Endodermal cell (in vitro differentiated cells): ENCODE data around the gene TMEM144. TPM values are rescaled to one million over a fixed set of nuclear protein-coding genes. Genes with fewer than 3 reads are reported as not detected.

Experiments used
- DNase-seq: peaks from one replicate; pipeline ENCODE4 v3.0.0-alpha.2; 2017
- H3K27ac ChIP-seq: 2 replicates; pipeline ENCODE4 v1.5.1; 2013; ENCODE audit warnings: mild to moderate bottlenecking, low read depth, low read length, moderate library complexity
- H3K27me3 ChIP-seq: 2 replicates; pipeline ENCODE4 v1.6.1; 2013; ENCODE audit warnings: mild to moderate bottlenecking, low read length, moderate library complexity; ENCODE audit not compliant: insufficient read depth, control insufficient read depth, poor library complexity, severe bottlenecking
- H3K36me3 ChIP-seq: 2 replicates; pipeline ENCODE4 v1.7.0; 2013; ENCODE audit warnings: mild to moderate bottlenecking, low read length, moderate library complexity; ENCODE audit not compliant: control insufficient read depth, insufficient read depth
- H3K4me1 ChIP-seq: one replicate; pipeline ENCODE4 v1.7.0; 2013; ENCODE audit warnings: low read length; ENCODE audit not compliant: control insufficient read depth, insufficient read depth
- H3K4me3 ChIP-seq: 2 replicates; pipeline ENCODE4 v1.5.1; 2013; ENCODE audit warnings: mild to moderate bottlenecking, low read length, moderate library complexity
- H3K9ac ChIP-seq: 2 replicates; pipeline ENCODE4 v1.6.1; 2013; ENCODE audit warnings: mild to moderate bottlenecking, low read length, moderate library complexity; ENCODE audit not compliant: poor library complexity, severe bottlenecking; ENCODE audit errors: extremely low read depth
- H3K9me3 ChIP-seq: 2 replicates; pipeline ENCODE4 v1.6.1; 2013; ENCODE audit warnings: mild to moderate bottlenecking, low read length, moderate library complexity; ENCODE audit not compliant: control insufficient read depth
- H3K27ac Mint-ChIP-seq: 2 replicates; pipeline ENCODE4 v1.8.0; 2020; ENCODE audit warnings: mixed read lengths
- H3K27me3 Mint-ChIP-seq: 2 replicates; pipeline ENCODE4 v1.8.0; 2021; ENCODE audit warnings: mild to moderate bottlenecking, mixed read lengths; ENCODE audit not compliant: insufficient read depth
- H3K36me3 Mint-ChIP-seq: 2 replicates; pipeline ENCODE4 v1.8.0; 2020; ENCODE audit warnings: low read depth, mixed read lengths
- H3K4me1 Mint-ChIP-seq: 2 replicates; pipeline ENCODE4 v1.8.0; 2020; ENCODE audit warnings: mixed read lengths
- H3K4me3 Mint-ChIP-seq: 2 replicates; pipeline ENCODE4 v1.8.0; 2020; ENCODE audit warnings: mild to moderate bottlenecking, moderate library complexity, mixed read lengths
- H3K9me3 Mint-ChIP-seq: 2 replicates; pipeline ENCODE4 v1.8.0; 2020; ENCODE audit warnings: mild to moderate bottlenecking, mixed read lengths
- CTCF ChIP-seq: fragments of 200-600 bp; sonication (generic); conservative IDR thresholded peaks from 2 replicates; pipeline ENCODE4 v1.5.0; 2021; ENCODE audit warnings: antibody characterized with exemption, mild to moderate bottlenecking
- WGBS, 2 experiments: methylation state at CpG; one replicate each; pipeline versions ENCODE4 v1.1.5 to v1.1.7; 2013; ENCODE audit warnings: missing lambda C conversion rate in 2 of 2, mixed read lengths in 1 of 2; ENCODE audit not compliant: insufficient coverage in 1 of 2, insufficient read length in 1 of 2; 5-methylcytosine and 5-hydroxymethylcytosine counted together
- total RNA-seq, 2 donors: library from RNA; stranded (reverse); fragmentation: NEBNext Ultra II Directional in 1 of 2; extraction: Animal tissue kit (Norgen Biotek cat#: 25700) in 1 of 2; gene quantifications; 2 replicates in 1 of 2; 3 replicates in 1 of 2; pipeline ENCODE4 v1.2.1, GENCODE V29; 2021

TMEM144 gene
- total RNA-seq, 2 donors from 2014 or later, result 10.6 to 20.3 TPM

GRCh38 chr4:158292156-158292555 is 81.9 kb downstream of the TMEM144 start:
- no peak overlapping the region for H3K27ac Mint-ChIP-seq

DNA sequence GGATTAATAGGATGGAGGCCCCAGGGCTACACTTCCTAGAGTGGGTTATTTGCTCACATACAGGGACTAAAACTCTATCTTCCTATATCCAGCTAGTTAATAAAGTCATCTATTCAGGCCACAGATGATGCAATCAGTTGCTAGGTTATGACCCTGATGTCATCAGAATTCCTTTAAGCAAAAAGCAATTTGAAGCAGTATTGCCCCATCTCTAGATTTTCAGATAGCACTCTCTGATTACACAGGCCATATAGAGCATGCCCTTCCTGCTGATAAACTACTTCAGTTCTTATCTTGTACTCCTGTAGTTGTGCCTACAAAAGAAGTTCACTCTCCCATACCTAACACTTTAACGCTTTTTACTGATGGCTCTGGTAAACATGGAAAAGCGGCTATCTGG is 84.8 kb downstream of the TMEM144 start:
- WGBS, 2 experiments, result 88 to 100% methylated on average over 1 to 2 of the region's 2 CpGs
- H3K9me3 Mint-ChIP-seq, result peaks cover 60% of the 10 kb centered on the region

More at GRCh38 chr4:158292156-158292555, 81.9 kb downstream of the TMEM144 start:
- no peak for TF ChIP-seq CTCF
- no peak overlapping the region for H3K4me3 Mint-ChIP-seq
- no peaks in the 10 kb centered on the region for H3K4me1 Mint-ChIP-seq
- 75 to 89% methylated on average over 1 to 3 of the region's 3 CpGs for WGBS, 2 experiments
- no peak overlapping the region for H3K27ac ChIP-seq
- H3K27me3 Mint-ChIP-seq, result no peaks in the 10 kb centered on the region
- H3K4me1 ChIP-seq, result no peaks in the 10 kb centered on the region
- peaks cover 39% of the 10 kb centered on the region for H3K9me3 Mint-ChIP-seq
- H3K4me3 ChIP-seq, result no peak overlapping the region
- no peak for DNase-seq
- no peaks in the 10 kb centered on the region for H3K36me3 Mint-ChIP-seq
- no peaks in the 10 kb centered on the region for H3K27me3 ChIP-seq
- H3K36me3 ChIP-seq, result no peaks in the 10 kb centered on the region
- peaks cover 45% of the 10 kb centered on the region for H3K9me3 ChIP-seq
- H3K9ac ChIP-seq, result no peak overlapping the region

GRCh38 chr4:158297866-158298265 is 87.6 kb downstream of the TMEM144 start:
- Histone ChIP-seq H3K9ac (no peak overlapping the region), H3K4me1 (no peaks in the 10 kb centered on the region), H3K36me3 (no peaks in the 10 kb centered on the region), H3K9me3 (peaks cover 71% of the 10 kb centered on the region), H3K27ac (no peak overlapping the region), H3K4me3 (peak overlapping the region; percentile 5), H3K27me3 (no peaks in the 10 kb centered on the region)
- no peak for TF ChIP-seq CTCF
- H3K9me3 Mint-ChIP-seq, result peaks cover 47% of the 10 kb centered on the region
- peaks cover 3% of the 10 kb centered on the region for H3K36me3 Mint-ChIP-seq
- no peaks in the 10 kb centered on the region for H3K27me3 Mint-ChIP-seq
- H3K27ac Mint-ChIP-seq, result no peak overlapping the region
- no peak overlapping the region for H3K4me3 Mint-ChIP-seq
- no peaks in the 10 kb centered on the region for H3K4me1 Mint-ChIP-seq
- WGBS, 2 experiments, result 93% methylated on average over 3 of the region's 3 CpGs; no CpG with 5 or more reads in 1 of the 2 experiments
- no peak for DNase-seq

More for the DNA sequence above, 84.8 kb downstream of the TMEM144 start:
- no peak overlapping the region for H3K9ac ChIP-seq
- H3K4me1 ChIP-seq, result no peaks in the 10 kb centered on the region
- H3K36me3 ChIP-seq, result no peaks in the 10 kb centered on the region
- no peaks in the 10 kb centered on the region for H3K27me3 ChIP-seq
- Mint-ChIP-seq H3K27ac (no peak overlapping the region), H3K36me3 (peaks cover 3% of the 10 kb centered on the region), H3K4me3 (no peak overlapping the region), H3K4me1 (no peaks in the 10 kb centered on the region), H3K27me3 (no peaks in the 10 kb centered on the region)
- H3K27ac ChIP-seq, result no peak overlapping the region
- peaks cover 66% of the 10 kb centered on the region for H3K9me3 ChIP-seq
- no peak for DNase-seq
- H3K4me3 ChIP-seq, result no peak overlapping the region
- TF ChIP-seq CTCF, result no peak
